Ascending aorta (tissue), 2 donors: ENCODE data around the gene SKI. TPM values are rescaled to one million over a fixed set of nuclear protein-coding genes. Genes with fewer than 3 reads are reported as not detected.

ENCODE experiments used
- DNase-seq, 2 donors: peaks; one replicate each; pipeline ENCODE4 v3.0.0-alpha.2; 2019; ENCODE audit warnings: low spot score in 2 of 2
- H3K27ac ChIP-seq, 2 donors: fragments of 200-600 bp; sonication (generic); one replicate each; pipeline ENCODE4 v1.5.1; 2016 to 2017; ENCODE audit warnings: mild to moderate bottlenecking in 1 of 2
- H3K27me3 ChIP-seq: fragments of 200-600 bp; sonication (generic); one replicate; pipeline ENCODE4 v1.5.1; 2017
- H3K36me3 ChIP-seq, 2 donors: fragments of 200-600 bp; sonication (generic); one replicate each; pipeline ENCODE4 v1.5.1; 2016
- H3K4me1 ChIP-seq, 2 donors: fragments of 200-600 bp; sonication (generic); one replicate each; pipeline ENCODE4 v1.5.1; 2016 to 2017; ENCODE audit warnings: mild to moderate bottlenecking in 1 of 2
- H3K4me3 ChIP-seq, 2 donors: fragments of 200-600 bp; sonication (generic); one replicate each; pipeline ENCODE4 v1.5.1; 2016 to 2017; ENCODE audit warnings: mild to moderate bottlenecking in 1 of 2
- H3K9me3 ChIP-seq, 2 donors: fragments of 200-600 bp; sonication (generic); one replicate each; pipeline ENCODE4 v1.5.1; 2016
- CTCF ChIP-seq, 3 experiments: fragments of 200-600 bp in 2 of 3; fragments of 450-650 bp in 1 of 3; sonication (generic) in 2 of 3; IDR thresholded peaks; one replicate each; pipeline ENCODE4 v1.5.1; 2016 to 2019; ENCODE audit warnings: antibody characterized with exemption in 3 of 3, mild to moderate bottlenecking in 1 of 3, moderate library complexity in 1 of 3
- intact Hi-C: fragments of 100-400 bp; cut with DNase I; formaldehyde crosslinking; loops from one replicate; pipeline ENCODE4 v1.15.1; 2023
- total RNA-seq: library from RNA; depleted of rRNA; stranded (reverse); fragments of >200 nt; gene quantifications from one replicate; pipeline ENCODE4 v1.1.0, GENCODE V29; 2016

The SKI gene
- total RNA-seq, 1 donor from 2014 or later: 139 TPM

GRCh38 chr1:2208309-2209239 lies 19.5 kb upstream of the SKI start:
- intact Hi-C loops: no loop called here
- H3K27ac ChIP-seq: peak overlapping the region; percentile 96 to 98
- no peaks in the 10 kb centered on the region for H3K9me3 ChIP-seq
- H3K4me3 ChIP-seq: peak overlapping the region in 1 of 2 donors; percentile 35
- H3K36me3 ChIP-seq: no peaks in the 10 kb centered on the region
- no peaks in the 10 kb centered on the region for H3K27me3 ChIP-seq
- peak in 1 of 3 experiments; percentile 16 for TF ChIP-seq CTCF (IDR thresholded peaks at IDR 0.05)
- peaks cover 48 to 74% of the 10 kb centered on the region in 2 donors for H3K4me1 ChIP-seq
- peak; percentile 85 to 97 for DNase-seq

GRCh38 chr1:2209400-2210083 lies 18.6 kb upstream of the SKI start:
- H3K36me3 ChIP-seq: no peaks in the 10 kb centered on the region
- TF ChIP-seq CTCF (IDR thresholded peaks at IDR 0.05): no peak
- peaks cover 47 to 76% of the 10 kb centered on the region in 2 donors for H3K4me1 ChIP-seq
- intact Hi-C loops: no loop called here
- DNase-seq: peak in 1 of 2 donors; percentile 65
- H3K27ac ChIP-seq: peak overlapping the region; percentile 96 to 98
- H3K4me3 ChIP-seq: peak overlapping the region in 1 of 2 donors; percentile 35
- H3K27me3 ChIP-seq: no peaks in the 10 kb centered on the region
- no peaks in the 10 kb centered on the region for H3K9me3 ChIP-seq

GRCh38 chr1:2210084-2210653 lies 17.9 kb upstream of the SKI start:
- intact Hi-C loops: no loop called here
- Histone ChIP-seq H3K4me3 (no peak overlapping the region), H3K27ac (peak overlapping the region; percentile 96 to 98), H3K4me1 (peaks cover 54 to 82% of the 10 kb centered on the region in 2 donors), H3K27me3 (no peaks in the 10 kb centered on the region), H3K36me3 (no peaks in the 10 kb centered on the region), H3K9me3 (no peaks in the 10 kb centered on the region)
- DNase-seq: peak in 1 of 2 donors; percentile 64
- no peak for TF ChIP-seq CTCF (IDR thresholded peaks at IDR 0.05)

- H3K4me1 ChIP-seq: peaks cover 49 to 78% of the 10 kb centered on the region in 2 donors
These were observed 17.3 kb upstream of the SKI start for GRCh38 chr1:2210786-2211185.

GRCh38 chr1:2212274-2212531 lies 15.9 kb upstream of the SKI start:
- Histone ChIP-seq H3K4me3 (peak overlapping the region; percentile 51 to 54), H3K27me3 (no peaks in the 10 kb centered on the region), H3K4me1 (peaks cover 37 to 65% of the 10 kb centered on the region in 2 donors), H3K9me3 (no peaks in the 10 kb centered on the region), H3K36me3 (no peaks in the 10 kb centered on the region), H3K27ac (peak overlapping the region; percentile 99)
- intact Hi-C loops: no loop called here
- DNase-seq: no peak
- no peak for TF ChIP-seq CTCF (IDR thresholded peaks at IDR 0.05)

More at GRCh38 chr1:2210786-2211185, 17.3 kb upstream of the SKI start:
- Histone ChIP-seq H3K36me3 (no peaks in the 10 kb centered on the region), H3K4me3 (no peak overlapping the region), H3K9me3 (no peaks in the 10 kb centered on the region), H3K27me3 (no peaks in the 10 kb centered on the region), H3K27ac (peak overlapping the region; percentile 96 to 98)
- peak in 1 of 2 donors; percentile 61 for DNase-seq
- intact Hi-C loops: no loop called here
- no peak for TF ChIP-seq CTCF (IDR thresholded peaks at IDR 0.05)
